ENCODE measurements around the gene AKAP13.
"Not testable (repeated sequence)": the region's sequence is repeated elsewhere in the genome, so short reads cannot be mapped to it uniquely, and the experiment has no call there.

AKAP13 gene

DNA sequence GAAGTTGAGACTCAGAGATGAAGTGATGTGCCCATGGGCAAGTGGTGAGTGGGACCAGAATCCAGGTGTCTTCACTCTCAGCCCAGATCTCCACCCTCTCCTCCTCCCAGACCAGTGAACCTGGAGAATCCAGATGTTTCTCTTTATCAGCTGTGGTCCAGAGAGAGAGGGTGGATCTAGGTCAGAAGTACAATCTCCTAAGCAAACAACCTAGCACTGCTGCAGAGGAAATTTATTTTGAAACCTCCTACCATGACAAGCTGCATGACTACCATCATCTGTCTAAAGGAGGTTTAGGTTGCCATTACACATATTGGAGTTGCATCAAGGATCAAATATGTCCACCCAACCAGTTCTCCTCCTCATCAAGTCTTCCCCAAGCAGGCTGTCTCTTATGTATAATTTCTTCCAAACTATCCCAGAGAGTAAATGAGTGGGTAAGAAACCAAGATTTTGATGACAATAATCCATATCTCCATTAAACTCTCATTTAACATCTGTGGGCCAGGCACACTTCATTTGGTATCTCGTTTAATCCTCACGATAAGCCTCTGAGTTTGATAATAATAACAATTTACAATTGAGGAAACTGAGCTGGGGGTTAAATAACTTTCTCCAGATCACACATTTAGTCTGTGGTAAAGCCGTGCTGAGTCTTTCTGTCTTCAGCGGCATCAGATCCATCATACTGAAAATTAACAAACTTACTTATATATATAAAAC, 35.0 kb upstream of the AKAP13 start:
- not testable (repeated sequence) for H3K27ac Mint-ChIP-seq, H3K27me3 Mint-ChIP-seq

DNA sequence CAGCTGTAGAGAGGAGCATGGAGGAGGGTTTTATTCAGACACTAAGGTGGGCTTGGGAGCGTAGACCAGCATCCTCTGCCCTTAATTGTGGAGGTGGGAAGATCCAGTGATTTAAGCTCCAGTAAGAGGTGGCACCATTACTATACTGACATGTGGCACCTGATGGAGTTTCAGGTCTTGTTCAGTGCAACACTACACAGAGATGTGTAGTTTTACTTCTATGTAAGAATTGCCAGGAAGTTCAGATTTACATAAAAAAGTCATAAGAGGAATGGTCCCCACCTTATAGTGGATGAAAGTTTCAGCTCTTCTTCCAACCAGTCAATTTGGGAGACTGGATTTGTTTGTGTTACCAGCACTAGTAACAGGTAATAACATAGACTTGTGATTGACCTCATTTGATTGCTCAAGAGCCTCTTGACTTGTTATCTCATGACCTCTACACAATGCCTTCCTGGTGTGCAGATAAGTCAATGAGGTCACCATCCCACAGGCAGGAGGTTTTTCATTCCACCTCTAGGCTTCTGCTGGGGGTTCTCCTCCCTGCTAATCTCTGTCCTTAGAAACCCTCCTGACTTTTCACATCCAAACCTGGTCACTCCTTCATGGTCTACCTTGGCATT, 33.8 kb upstream of the AKAP13 start:
- not testable (repeated sequence) for H3K4me3 Mint-ChIP-seq, H3K9me3 Mint-ChIP-seq, H3K27me3 Mint-ChIP-seq, ATAC-seq, H3K36me3 Mint-ChIP-seq, H3K27ac Mint-ChIP-seq, H3K4me1 Mint-ChIP-seq

More for the DNA sequence above, 35.0 kb upstream of the AKAP13 start:
- H3K4me3 Mint-ChIP-seq, ATAC-seq, H3K36me3 Mint-ChIP-seq, H3K9me3 Mint-ChIP-seq, H3K4me1 Mint-ChIP-seq: not testable (repeated sequence)

DNA sequence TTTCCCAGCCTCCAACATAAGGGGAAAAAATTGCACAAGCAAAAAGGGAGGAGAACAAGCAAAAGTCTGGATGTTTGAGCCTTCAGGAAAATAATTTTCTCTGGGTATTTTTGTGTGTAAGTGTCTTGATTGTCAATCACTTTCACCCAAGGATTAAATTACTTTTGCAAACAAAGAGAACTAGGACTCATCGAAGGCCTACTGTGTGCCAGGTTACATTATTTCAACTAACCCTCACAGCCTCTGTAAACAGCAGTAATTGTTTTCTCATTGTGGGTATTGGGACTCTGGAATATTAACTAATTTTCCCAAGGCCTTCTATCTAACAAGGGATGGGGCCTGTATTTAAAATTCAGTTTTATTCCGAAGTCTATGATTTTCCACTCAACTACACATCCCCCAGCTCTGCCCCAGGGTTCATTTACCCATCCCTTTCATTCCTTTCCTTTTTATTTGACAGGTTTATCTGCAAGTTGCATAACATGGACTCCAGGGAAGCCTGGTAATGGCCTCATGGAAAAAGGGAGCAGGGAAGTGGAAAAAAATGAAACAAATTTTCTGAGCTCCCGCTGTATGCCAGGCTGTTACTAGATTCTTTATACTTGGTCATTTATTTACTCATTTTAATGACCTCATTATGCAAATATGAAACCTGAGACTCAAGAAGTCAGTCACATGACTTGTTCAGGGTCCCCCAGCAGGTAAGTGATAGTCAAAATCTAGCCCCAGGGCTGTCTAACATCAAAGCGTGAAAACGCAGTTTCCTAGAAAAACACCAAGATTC, 32.9 kb upstream of the AKAP13 start:
- H3K4me3 Mint-ChIP-seq, H3K9me3 Mint-ChIP-seq, H3K36me3 Mint-ChIP-seq, H3K4me1 Mint-ChIP-seq, H3K27ac Mint-ChIP-seq, H3K27me3 Mint-ChIP-seq, ATAC-seq: not testable (repeated sequence)

DNA sequence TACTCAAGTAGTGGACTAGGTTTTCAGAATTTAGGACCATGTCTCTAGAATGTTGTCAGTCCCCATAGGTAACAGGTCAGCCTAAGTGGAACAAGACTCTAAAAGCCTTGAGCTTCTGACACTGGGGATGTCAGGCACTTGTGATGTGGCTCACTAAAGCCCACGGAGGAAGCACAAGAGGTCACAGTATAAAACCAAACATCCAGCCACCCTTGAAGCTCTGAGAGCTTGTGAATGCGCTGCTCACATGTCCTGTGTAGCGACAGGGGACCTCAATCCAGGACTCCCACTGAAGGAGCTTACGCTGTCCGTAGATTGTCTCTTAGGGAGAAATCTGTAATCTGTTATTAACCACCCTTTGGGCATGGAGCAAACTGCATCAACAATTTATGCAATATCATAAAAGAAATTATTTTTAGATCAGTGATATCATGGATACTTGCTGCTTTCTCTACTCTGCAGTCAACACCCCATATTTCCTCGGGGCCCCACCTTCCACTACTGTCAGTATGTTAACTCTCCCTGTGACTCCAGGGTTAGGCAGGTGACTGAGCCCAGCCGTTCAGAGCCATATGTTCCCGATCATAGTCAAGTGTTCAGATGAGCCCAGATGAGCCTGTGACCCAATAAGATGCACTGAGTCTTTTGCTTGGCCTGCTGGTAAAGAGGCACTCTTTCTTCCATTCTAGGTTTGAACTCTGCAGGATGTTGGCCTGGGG, 32.2 kb upstream of the AKAP13 start:
- H3K4me1 Mint-ChIP-seq, H3K36me3 Mint-ChIP-seq, H3K27ac Mint-ChIP-seq, H3K9me3 Mint-ChIP-seq, H3K4me3 Mint-ChIP-seq, H3K27me3 Mint-ChIP-seq, ATAC-seq: not testable (repeated sequence)

DNA sequence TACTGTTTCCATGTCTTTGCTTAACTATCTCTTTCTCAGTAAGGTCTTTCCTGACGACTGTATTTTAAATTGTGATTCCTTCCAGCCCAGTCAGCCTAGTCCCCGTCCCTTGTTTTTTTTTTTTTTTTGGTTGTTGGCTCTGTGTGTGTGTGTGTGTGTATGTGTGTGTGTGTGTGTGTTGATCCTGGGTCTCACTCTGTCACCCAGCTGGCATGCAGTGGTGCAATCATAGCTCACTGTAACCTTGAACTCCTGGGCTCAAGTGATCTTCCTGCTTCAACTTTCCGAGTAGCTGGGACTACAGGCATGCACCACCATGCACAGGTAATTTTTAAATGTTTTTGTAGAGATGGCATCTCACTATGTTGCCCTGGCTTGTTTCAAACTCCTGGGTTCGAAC, 31.3 kb upstream of the AKAP13 start:
- not testable (repeated sequence) for H3K27me3 Mint-ChIP-seq, H3K9me3 Mint-ChIP-seq, H3K4me1 Mint-ChIP-seq, H3K27ac Mint-ChIP-seq, H3K36me3 Mint-ChIP-seq, ATAC-seq, H3K4me3 Mint-ChIP-seq

- Mint-ChIP-seq H3K27ac (no peak overlapping the region), H3K4me1 (peaks cover 13% of the 10 kb centered on the region), H3K27me3 (no peaks in the 10 kb centered on the region), H3K9me3 (peaks cover 3% of the 10 kb centered on the region), H3K4me3 (no peak overlapping the region), H3K36me3 (no peaks in the 10 kb centered on the region)
- ATAC-seq, result no peak
These were observed 30.0 kb upstream of the AKAP13 start for GRCh38 chr15:85350395-85350794.

DNA sequence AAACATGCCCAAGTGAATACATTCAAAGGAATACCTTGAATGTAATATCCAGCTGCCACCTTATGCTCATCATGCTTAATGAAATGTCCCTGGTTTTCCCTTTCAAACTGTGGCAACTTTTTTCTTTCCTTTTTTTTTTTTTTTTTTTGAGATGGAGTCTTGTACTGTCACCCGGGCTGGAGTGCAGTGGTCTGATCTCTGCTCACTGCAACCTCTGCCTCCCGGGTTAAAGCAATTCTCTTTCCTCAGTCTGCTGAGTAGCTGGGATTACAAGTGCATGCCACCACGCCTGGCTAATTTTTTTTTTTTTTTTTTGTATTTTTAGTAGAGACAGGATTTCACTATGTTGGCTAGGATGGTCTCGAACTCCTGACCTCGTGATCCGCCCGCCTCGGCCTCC, 28.9 kb upstream of the AKAP13 start:
- H3K4me1 Mint-ChIP-seq, ATAC-seq, H3K27me3 Mint-ChIP-seq, H3K9me3 Mint-ChIP-seq, H3K27ac Mint-ChIP-seq, H3K36me3 Mint-ChIP-seq, H3K4me3 Mint-ChIP-seq: not testable (repeated sequence)

- no peak overlapping the region for H3K27ac Mint-ChIP-seq
- no peak for ATAC-seq
These were observed 28.4 kb upstream of the AKAP13 start for GRCh38 chr15:85351965-85352364.

GRCh38 chr15:85353516-85353915, 26.9 kb upstream of the AKAP13 start:
- Mint-ChIP-seq H3K9me3 (peaks cover 3% of the 10 kb centered on the region), H3K27ac (no peak overlapping the region), H3K27me3 (no peaks in the 10 kb centered on the region), H3K4me3 (no peak overlapping the region), H3K4me1 (peaks cover 17% of the 10 kb centered on the region), H3K36me3 (no peaks in the 10 kb centered on the region)
- no peak for ATAC-seq

More at GRCh38 chr15:85351965-85352364, 28.4 kb upstream of the AKAP13 start:
- no peak overlapping the region for H3K4me3 Mint-ChIP-seq
- no peaks in the 10 kb centered on the region for H3K27me3 Mint-ChIP-seq
- peaks cover 3% of the 10 kb centered on the region for H3K9me3 Mint-ChIP-seq
- H3K36me3 Mint-ChIP-seq, result no peaks in the 10 kb centered on the region
- peaks cover 6% of the 10 kb centered on the region for H3K4me1 Mint-ChIP-seq

- Mint-ChIP-seq H3K27me3 (no peaks in the 10 kb centered on the region), H3K4me1 (peaks cover 17% of the 10 kb centered on the region), H3K27ac (no peak overlapping the region), H3K36me3 (no peaks in the 10 kb centered on the region), H3K9me3 (peaks cover 3% of the 10 kb centered on the region), H3K4me3 (no peak overlapping the region)
- no peak for ATAC-seq
These were observed 25.9 kb upstream of the AKAP13 start for GRCh38 chr15:85354461-85354860.

DNA sequence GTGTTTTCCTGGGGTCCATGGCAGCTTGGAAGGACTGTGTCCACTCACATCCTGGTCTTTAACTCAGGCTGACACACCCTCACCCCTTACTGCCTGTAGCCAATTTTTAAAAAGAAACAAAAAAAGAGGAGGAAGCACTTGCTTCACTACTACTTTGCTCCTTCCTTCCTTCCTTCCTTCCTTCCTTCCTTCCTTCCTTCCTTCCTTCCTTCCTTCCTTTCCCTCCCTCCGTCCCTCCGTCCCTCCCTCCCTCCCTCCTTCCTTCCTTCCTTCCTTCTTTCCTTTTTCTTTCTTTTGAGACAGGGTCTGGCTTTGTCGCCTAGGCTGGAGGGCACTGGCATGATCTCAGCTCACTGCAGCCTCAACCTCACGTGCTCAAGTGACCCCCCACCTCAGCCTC, 25.5 kb upstream of the AKAP13 start:
- Mint-ChIP-seq H3K4me1 (peaks cover 20% of the 10 kb centered on the region), H3K4me3 (no peak overlapping the region), H3K27me3 (no peaks in the 10 kb centered on the region), H3K27ac (no peak overlapping the region), H3K9me3 (peaks cover 3% of the 10 kb centered on the region), H3K36me3 (no peaks in the 10 kb centered on the region)
- no peak for ATAC-seq

DNA sequence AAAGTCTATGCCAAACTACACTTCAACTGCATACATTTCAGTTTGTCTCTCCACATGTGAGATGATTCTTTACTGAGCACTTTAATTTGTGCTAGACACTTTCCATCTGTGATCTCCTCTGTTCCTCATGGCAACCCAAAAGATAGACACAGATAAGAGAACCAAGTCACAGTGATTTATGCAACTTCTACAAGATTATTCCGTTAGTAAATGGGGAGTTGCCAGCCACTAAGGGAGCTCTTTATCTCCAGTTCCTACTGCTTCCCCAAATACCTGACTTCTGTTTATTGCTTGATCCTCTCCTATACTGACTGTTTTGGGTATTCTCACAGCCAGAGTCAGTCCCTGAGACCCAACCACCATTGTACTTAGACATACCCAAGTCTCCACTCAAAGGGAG, 24.1 kb upstream of the AKAP13 start:
- Mint-ChIP-seq H3K4me1 (peaks cover 28% of the 10 kb centered on the region), H3K27ac (no peak overlapping the region), H3K36me3 (no peaks in the 10 kb centered on the region), H3K4me3 (no peak overlapping the region), H3K9me3 (peaks cover 3% of the 10 kb centered on the region), H3K27me3 (no peaks in the 10 kb centered on the region)
- no peak for ATAC-seq

DNA sequence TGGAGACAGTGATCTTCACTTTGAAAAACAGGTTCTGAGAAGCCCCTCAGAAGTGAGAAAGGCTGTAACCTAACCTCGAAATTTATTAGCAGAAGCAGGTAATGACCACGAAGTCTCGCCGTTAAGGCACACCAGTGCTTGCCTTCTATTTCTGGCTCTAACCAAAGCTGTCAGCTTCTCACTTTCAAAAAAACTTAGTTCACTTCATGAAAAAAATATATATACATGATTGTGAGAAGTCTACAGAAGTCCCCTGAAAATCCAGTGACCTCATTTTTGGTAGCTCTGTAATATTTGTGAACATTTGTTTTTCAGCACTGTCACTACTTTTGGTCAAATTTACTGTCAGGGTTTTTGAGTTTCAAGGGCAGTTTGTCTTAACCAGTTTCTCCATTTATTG, 19.1 kb upstream of the AKAP13 start:
- Mint-ChIP-seq H3K27me3 (no peaks in the 10 kb centered on the region), H3K4me1 (peaks cover 42% of the 10 kb centered on the region), H3K9me3 (no peaks in the 10 kb centered on the region), H3K36me3 (no peaks in the 10 kb centered on the region), H3K27ac (peak overlapping the region; percentile 74), H3K4me3 (no peak overlapping the region)
- peak; percentile 76 for ATAC-seq

GRCh38 chr15:85362436-85363081, 17.8 kb upstream of the AKAP13 start:
- no peaks in the 10 kb centered on the region for H3K27me3 Mint-ChIP-seq
- H3K36me3 Mint-ChIP-seq, result no peaks in the 10 kb centered on the region
- no peak overlapping the region for H3K4me3 Mint-ChIP-seq

DNA sequence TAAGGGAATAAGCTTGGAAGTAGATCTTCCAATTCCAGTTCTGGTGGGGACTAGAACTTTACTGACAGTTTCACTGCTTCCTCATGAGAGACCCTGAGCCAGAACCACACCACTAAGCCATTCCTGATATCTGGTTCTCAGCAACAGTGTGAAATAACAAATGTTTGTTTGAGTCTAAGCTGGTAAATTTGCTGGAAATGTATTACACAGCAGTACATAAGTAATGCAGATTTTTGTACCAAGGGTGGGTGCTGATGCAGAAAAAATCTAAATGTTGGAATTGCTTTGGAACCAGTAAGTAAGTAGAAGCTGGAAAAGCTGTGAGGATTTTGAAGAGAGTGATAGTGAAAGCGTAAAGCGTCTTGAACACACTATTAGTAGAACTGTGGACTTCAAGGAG, 14.4 kb upstream of the AKAP13 start:
- H3K4me3 Mint-ChIP-seq, result no peak overlapping the region
- H3K4me1 Mint-ChIP-seq, result peaks cover 38% of the 10 kb centered on the region
- H3K36me3 Mint-ChIP-seq, result no peaks in the 10 kb centered on the region
- H3K9me3 Mint-ChIP-seq, result no peaks in the 10 kb centered on the region
- no peaks in the 10 kb centered on the region for H3K27me3 Mint-ChIP-seq
- no peak overlapping the region for H3K27ac Mint-ChIP-seq
- ATAC-seq, result no peak

More at GRCh38 chr15:85362436-85363081, 17.8 kb upstream of the AKAP13 start:
- no peaks in the 10 kb centered on the region for H3K9me3 Mint-ChIP-seq
- peak overlapping the region; percentile 74 for H3K27ac Mint-ChIP-seq
- ATAC-seq, result no peak
- H3K4me1 Mint-ChIP-seq, result peaks cover 40% of the 10 kb centered on the region

All from stimulated activated memory B cell treated with anti-CD40 and anti-IgM and Interleukin-4, amounts not matched to agents 10 μg/mL and 1 μg/mL and 100 μg/mL, for 72 hours (primary cell).